22Rv1 (cell line): ENCODE data around the gene DCLK2.

Source experiments
- H3K27ac ChIP-seq: fragments of 450-650 bp; 2 replicates; pipeline ENCODE4 v1.5.1; 2017
- ZFX ChIP-seq: fragments of 450-650 bp; IDR thresholded peaks from 2 replicates; pipeline ENCODE4 v1.6.1; 2017; ENCODE audit warnings: antibody characterized with exemption, borderline replicate concordance
- TF ChIP-seq, protein P1 (sequence below): fragments of 450-650 bp; IDR thresholded peaks from 2 replicates; pipeline ENCODE4 v1.5.1; 2017; ENCODE audit warnings: mild to moderate bottlenecking

The DCLK2 gene

DNA sequence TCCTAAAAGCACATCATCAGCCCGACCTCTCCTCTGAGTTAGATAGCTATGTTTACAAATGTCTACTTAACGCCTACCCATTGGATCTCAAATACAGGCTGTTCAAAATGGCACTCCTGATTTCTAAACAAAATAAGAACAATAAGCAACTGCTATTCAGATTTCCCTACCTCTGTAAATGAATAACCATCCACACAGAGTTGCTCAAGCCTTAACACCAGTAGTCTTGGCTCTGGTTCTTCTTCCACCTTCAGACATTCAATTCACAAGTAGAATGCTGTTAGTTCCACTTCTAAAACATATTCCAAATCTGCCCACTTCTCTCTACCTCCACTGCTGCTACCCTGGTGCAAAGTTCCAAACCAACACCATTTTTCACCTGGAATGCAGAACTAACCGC, 27.1 kb upstream of the DCLK2 start:
- H3K27ac ChIP-seq, result no peak overlapping the region
- TF ChIP-seq, protein P1, sequence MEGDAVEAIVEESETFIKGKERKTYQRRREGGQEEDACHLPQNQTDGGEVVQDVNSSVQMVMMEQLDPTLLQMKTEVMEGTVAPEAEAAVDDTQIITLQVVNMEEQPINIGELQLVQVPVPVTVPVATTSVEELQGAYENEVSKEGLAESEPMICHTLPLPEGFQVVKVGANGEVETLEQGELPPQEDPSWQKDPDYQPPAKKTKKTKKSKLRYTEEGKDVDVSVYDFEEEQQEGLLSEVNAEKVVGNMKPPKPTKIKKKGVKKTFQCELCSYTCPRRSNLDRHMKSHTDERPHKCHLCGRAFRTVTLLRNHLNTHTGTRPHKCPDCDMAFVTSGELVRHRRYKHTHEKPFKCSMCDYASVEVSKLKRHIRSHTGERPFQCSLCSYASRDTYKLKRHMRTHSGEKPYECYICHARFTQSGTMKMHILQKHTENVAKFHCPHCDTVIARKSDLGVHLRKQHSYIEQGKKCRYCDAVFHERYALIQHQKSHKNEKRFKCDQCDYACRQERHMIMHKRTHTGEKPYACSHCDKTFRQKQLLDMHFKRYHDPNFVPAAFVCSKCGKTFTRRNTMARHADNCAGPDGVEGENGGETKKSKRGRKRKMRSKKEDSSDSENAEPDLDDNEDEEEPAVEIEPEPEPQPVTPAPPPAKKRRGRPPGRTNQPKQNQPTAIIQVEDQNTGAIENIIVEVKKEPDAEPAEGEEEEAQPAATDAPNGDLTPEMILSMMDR, result no peak
- no peak for TF ChIP-seq ZFX

DNA sequence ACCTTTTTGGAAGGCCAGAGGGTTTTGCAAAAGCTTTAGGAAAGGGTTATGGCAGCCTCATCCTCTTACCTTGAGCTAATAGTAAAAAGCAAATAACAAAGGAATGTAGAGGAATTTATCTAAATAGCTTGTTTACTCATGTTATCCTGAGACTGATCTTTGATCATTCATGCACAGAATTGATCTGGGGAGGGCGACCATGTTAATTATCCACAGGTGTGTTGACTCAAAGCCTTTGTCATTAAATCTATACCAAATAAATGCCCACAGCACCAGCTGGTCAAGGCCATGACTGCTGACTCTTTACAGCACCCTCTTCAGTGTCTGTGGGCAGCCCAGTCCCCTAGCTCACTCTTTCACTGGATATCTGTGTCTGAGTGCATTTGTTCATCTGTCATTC, 22.8 kb upstream of the DCLK2 start:
- no peak for TF ChIP-seq ZFX
- TF ChIP-seq, protein P1, result no peak
- H3K27ac ChIP-seq, result no peak overlapping the region

DNA sequence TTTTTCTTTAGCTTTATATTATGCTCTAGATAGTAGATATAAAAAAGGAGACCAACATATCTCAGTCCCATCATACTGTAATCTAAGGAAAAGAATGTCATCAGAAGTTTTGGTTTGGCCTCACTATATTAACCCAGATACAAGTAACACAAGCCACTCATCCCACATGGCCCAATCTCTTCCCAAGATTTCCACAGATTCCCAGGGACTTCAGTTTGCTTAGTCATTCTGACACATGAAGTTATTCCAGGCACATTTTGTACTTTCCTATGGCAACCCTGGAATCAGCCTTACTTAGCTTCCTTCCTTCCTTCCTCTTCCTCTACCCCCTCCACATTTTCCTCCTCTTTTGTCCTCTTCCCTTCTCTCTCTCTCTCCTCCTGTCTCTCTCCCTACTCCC, 21.7 kb upstream of the DCLK2 start:
- no peak overlapping the region for H3K27ac ChIP-seq
- no peak for TF ChIP-seq ZFX
- TF ChIP-seq, protein P1, result no peak

DNA sequence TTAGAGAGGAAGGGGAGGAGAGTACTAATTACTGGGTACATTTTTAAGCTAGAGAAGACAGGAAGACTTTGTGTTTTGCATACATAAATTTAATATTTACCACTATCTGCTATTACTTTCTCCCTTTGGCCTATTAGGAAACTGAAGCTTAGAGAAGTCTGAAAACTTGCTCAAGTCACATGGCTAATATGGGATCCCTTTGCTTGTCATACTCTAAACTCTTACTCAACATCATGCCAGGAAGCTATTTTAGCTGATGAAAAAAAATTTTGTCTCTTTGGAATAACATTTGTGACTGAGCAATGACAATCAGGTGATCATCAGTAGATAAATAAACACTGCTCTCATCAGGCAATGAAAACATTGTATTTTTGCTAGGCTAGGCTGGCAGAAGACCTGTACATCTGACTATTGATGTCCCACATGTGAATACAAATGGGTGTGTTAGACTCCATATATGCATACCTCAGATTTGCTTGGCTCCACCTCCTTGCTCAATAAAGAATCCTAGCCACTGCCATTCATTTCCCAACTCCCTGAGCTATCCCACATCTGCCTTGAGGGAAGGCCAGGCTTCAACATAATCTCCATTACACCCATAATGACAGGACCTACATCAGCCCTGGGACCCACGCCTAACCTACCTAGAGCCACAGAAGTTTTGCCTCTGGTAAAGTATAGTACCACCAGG, 17.0 kb upstream of the DCLK2 start:
- no peak overlapping the region for H3K27ac ChIP-seq
- TF ChIP-seq ZFX, result no peak
- TF ChIP-seq, protein P1, result no peak

DNA sequence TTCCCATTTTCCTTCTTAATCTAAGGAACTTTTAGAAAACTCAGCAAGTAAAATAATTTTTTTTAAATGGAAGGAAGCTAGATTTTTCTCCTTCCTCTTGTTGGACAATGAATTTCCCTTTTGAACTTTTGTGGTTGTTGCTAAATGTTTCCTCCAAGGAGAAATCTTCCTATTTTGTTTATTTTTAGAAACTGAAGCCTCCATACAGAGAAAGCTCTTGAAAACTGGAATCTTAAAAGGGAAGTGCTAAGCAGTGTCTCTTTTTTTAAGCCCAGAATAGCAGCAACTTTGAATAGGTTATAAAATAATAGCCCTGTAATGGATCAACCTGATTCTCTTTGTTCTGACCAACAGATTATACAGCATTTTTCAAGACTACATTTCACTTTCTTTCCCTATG, 15.1 kb upstream of the DCLK2 start:
- TF ChIP-seq ZFX, result no peak
- TF ChIP-seq, protein P1, result no peak
- H3K27ac ChIP-seq, result no peak overlapping the region

DNA sequence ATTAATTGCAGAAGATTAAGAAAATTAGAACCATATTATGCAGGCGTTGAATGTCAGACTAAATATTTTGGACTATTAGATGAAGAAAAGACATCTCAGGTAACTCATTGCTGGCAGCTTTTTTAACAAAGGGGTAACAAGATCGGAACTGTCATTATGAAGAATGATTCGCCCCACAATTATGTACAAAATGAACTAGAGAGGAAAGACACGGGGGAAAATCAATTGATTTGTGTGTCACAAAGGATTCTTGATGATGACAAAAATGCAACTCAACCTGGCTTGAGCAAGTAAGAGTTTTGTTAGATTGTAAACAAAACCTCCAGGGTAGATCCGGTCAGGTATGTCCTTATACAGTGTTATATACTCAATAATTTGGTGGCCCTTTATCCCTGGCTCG, 12.5 kb upstream of the DCLK2 start:
- no peak overlapping the region for H3K27ac ChIP-seq
- TF ChIP-seq, protein P1, result no peak
- no peak for TF ChIP-seq ZFX

DNA sequence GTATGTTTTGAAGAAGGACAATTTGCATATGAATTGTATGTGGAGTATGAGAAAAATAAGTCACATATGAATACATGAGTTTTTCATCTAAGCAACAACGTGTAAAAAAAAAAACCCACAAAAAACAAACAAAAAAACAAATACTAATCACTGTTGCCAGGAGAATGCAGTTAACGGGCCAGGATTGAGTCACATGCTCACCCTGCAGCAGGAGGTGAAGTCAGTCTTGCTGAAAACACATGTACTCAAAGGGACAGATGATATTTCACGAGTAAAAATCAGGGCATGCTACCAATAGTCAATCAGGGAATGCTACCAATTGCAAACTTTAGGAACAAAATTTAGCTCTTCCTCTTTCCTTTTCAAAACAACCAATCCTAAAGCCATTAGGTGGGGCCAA, 10.4 kb upstream of the DCLK2 start:
- TF ChIP-seq, protein P1, result no peak
- no peak for TF ChIP-seq ZFX

More for the DNA sequence above, 10.4 kb upstream of the DCLK2 start:
- H3K27ac ChIP-seq, result no peak overlapping the region
